Measurements from ENCODE around the gene SOX6. TPM values are rescaled to one million over a fixed set of nuclear protein-coding genes. Genes with fewer than 3 reads are reported as not detected.
"Not testable (repeated sequence)": the region's sequence is repeated elsewhere in the genome, so short reads cannot be mapped to it uniquely, and the experiment has no call there.

The SOX6 gene
- total RNA-seq, 2 donors from 2014 or later: not detected

DNA sequence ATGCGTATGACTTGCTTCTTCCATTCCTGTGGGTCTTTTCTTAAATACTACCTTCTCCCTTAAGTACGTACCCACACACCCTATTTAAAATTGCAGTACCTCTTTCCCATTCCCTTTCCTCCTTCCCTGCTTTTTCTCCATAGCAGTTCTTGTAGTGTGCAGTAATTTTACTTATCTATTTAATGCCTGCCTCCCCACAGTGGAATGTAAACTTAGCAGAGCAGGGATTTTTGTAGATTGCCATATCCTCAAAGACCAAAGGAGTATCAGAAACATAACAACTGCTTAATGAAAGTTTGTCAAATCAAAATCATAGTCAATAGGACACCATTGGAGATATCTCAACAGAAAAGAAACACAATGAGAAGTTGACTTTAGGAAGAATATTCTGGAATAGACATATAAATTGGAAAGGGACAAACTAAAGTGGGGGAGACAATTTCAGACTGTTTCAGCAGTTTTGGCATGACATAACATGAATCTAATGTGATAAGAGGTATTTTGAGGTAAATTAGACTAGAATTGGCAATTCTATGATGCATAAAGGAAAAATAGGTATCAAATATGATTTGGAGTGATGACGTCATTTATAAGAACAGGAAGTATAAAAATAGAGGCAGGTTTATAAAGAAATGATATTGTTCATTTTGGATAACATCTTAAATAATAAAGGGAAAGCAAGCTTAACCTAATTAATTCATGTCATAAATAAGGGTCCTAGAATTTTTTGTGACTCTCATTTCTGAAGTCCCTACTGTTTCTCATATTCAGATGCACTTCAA, 188.4 kb downstream of the SOX6 start:
- Mint-ChIP-seq H3K36me3 (no peaks in the 10 kb centered on the region), H3K9me3 (peaks cover 0 to 1% of the 10 kb centered on the region in 2 donors), H3K27ac (no peak overlapping the region)
- DNase-seq (ENCODE audit: low spot score in 2 of 2): no peak
- ATAC-seq: no peak

DNA sequence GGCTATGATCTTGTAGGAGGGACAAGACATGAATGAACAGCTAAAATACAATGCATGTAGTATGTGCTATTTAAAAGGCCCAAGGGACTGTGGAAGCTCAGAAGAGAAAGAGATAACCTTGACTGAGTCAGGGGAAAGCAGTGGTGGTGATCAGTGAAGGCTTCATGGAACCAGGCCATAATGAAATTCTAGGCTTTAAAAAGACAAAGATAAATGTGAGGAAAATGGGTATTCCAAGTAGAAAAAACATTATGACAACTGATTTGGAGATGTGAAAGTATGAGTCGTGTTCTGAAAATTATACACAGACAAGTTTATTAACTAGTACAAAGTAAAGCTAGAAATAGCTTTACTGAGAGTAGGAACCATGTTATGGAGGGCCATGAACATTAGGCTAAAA, 189.8 kb downstream of the SOX6 start:
- DNase-seq (ENCODE audit: low spot score in 2 of 2): no peak
- no peak for ATAC-seq
- H3K27ac Mint-ChIP-seq: no peak overlapping the region
- no peaks in the 10 kb centered on the region for H3K36me3 Mint-ChIP-seq
- H3K9me3 Mint-ChIP-seq: peaks cover 0 to 4% of the 10 kb centered on the region in 2 donors

DNA sequence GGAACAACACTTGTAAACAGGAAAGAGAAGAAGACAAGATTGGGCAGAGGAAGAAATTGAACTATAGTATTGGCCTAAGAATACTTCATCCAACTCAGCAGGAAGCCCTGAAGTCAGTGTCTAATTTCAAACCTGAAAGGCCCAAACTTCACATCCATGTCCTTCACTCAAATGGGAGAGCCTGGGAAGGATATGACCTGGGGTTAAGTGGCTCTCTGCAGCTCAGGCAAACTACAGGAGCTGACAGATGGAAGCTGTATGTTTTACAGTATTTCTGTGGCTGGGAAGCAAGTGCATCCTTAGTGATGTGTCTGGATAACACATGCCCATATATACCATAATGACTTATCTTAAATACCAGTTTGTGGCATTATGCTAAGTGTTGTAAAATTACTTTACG, 196.2 kb downstream of the SOX6 start:
- H3K36me3 Mint-ChIP-seq: no peaks in the 10 kb centered on the region
- H3K9me3 Mint-ChIP-seq: peaks cover 0 to 4% of the 10 kb centered on the region in 2 donors
- no peak overlapping the region for H3K27ac Mint-ChIP-seq
- DNase-seq (ENCODE audit: low spot score in 2 of 2): no peak
- no peak for ATAC-seq

DNA sequence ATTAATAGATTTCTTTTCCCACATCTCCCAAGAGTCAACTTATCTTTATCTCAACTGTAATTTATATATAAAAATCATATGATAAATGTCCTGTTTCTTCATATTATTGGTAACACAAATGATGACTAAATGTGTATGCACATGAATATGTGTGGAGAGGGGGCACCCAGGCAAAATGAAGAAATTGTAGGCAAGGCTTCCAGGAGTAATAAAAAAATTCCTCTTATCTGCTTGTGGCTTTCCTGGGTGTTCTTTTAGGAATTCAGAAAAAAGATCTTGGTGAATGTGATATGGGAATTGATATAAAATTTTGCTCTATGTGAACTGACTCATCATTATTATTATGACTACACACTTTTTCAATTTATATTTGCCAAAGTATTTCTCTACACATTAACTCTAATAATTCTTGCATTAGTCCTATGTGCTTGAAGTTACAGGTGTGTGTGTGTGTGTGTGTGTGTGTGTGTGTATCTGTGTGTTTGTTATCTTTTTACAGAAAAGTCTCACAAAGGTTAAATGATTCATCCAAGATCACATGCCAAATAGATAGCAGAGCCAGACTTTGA, 197.8 kb downstream of the SOX6 start:
- no peaks in the 10 kb centered on the region for H3K36me3 Mint-ChIP-seq
- no peak for ATAC-seq
- H3K27ac Mint-ChIP-seq: no peak overlapping the region
- DNase-seq (ENCODE audit: low spot score in 2 of 2): no peak
- H3K9me3 Mint-ChIP-seq: peaks cover 0 to 5% of the 10 kb centered on the region in 2 donors

DNA sequence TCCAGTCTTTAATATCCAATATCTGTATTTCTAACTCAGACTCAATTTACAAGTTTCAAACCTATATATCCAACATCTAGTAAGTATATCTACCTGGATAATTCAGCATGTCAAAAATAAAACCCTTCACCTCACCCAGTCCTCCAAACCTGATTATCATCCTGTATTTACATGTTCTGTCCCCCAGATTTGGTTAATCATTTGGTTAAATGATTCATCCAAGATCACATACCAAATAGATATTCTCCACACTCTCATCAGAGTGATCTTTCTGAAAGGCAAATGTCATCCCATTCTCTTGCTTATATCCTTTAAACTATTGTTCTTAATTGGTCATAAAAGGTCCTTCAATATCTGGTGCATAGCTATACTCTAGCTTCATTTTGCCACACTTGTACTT, 199.0 kb downstream of the SOX6 start:
- DNase-seq (ENCODE audit: low spot score in 2 of 2): no peak
- Mint-ChIP-seq H3K9me3 (peaks cover 0 to 3% of the 10 kb centered on the region in 2 donors), H3K36me3 (no peaks in the 10 kb centered on the region), H3K27ac (no peak overlapping the region)
- ATAC-seq: no peak

GRCh38 chr11:16155448-16155847, 200.9 kb downstream of the SOX6 start:
- Mint-ChIP-seq H3K27ac (no peak overlapping the region), H3K36me3 (no peaks in the 10 kb centered on the region), H3K9me3 (peaks cover 1 to 4% of the 10 kb centered on the region in 2 donors)
- DNase-seq (ENCODE audit: low spot score in 2 of 2) (no peak), ATAC-seq (no peak)

DNA sequence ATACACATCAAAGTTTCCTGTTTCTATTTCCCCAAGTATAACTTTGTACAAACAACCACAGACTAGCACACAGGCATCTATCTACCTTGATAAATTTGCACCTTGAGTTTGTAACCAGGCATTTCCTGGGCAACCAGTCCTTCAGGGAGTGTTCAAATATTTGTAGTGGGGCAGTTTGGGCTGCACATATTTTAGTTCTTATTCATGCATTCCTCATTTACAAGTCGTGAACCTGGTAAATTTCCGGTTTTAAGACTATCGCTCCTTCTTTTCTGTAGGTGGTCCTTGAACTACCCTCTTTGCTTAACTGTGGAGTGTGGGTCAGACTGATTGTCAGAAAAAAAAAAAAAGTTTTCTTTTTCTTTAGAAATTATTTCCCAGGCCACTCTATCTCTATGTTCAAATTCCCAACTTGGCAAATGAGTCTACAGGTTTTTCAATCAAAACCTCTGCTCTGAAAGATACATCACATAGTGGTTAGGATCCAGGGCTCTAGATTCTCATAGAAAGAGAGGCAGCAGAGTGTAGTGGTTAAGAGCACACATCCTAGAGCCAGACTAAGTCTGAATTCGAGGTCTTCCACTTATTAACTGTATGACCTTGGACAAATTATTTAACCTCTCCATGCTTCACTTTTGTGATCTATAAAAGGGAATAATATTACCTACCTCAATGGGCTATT, 201.5 kb downstream of the SOX6 start:
- H3K27ac Mint-ChIP-seq: peak overlapping the region in 1 of 2 donors; percentile 10
- peaks cover 6 to 7% of the 10 kb centered on the region in 2 donors for H3K9me3 Mint-ChIP-seq
- no peaks in the 10 kb centered on the region for H3K36me3 Mint-ChIP-seq
- no peak for DNase-seq (ENCODE audit: low spot score in 2 of 2)
- ATAC-seq: no peak

- no peak for ATAC-seq
- DNase-seq (ENCODE audit: low spot score in 2 of 2): no peak
- H3K9me3 Mint-ChIP-seq: peaks cover 6 to 11% of the 10 kb centered on the region in 2 donors
- H3K36me3 Mint-ChIP-seq: no peaks in the 10 kb centered on the region
- no peak overlapping the region for H3K27ac Mint-ChIP-seq
Measured at GRCh38 chr11:16153951-16154350, 202.4 kb downstream of the SOX6 start.

- Mint-ChIP-seq H3K36me3 (no peaks in the 10 kb centered on the region), H3K27ac (no peak overlapping the region)
Measured at GRCh38 chr11:16151138-16151537, 205.2 kb downstream of the SOX6 start.

GRCh38 chr11:16149476-16149875, 206.9 kb downstream of the SOX6 start:
- no peaks in the 10 kb centered on the region for H3K36me3 Mint-ChIP-seq
- peaks cover 7 to 20% of the 10 kb centered on the region in 2 donors for H3K9me3 Mint-ChIP-seq
- no peak for ATAC-seq
- DNase-seq (ENCODE audit: low spot score in 2 of 2): no peak
- H3K27ac Mint-ChIP-seq: no peak overlapping the region

More at GRCh38 chr11:16151138-16151537, 205.2 kb downstream of the SOX6 start:
- ATAC-seq (no peak), DNase-seq (ENCODE audit: low spot score in 2 of 2) (no peak)
- peaks cover 6 to 19% of the 10 kb centered on the region in 2 donors for H3K9me3 Mint-ChIP-seq

DNA sequence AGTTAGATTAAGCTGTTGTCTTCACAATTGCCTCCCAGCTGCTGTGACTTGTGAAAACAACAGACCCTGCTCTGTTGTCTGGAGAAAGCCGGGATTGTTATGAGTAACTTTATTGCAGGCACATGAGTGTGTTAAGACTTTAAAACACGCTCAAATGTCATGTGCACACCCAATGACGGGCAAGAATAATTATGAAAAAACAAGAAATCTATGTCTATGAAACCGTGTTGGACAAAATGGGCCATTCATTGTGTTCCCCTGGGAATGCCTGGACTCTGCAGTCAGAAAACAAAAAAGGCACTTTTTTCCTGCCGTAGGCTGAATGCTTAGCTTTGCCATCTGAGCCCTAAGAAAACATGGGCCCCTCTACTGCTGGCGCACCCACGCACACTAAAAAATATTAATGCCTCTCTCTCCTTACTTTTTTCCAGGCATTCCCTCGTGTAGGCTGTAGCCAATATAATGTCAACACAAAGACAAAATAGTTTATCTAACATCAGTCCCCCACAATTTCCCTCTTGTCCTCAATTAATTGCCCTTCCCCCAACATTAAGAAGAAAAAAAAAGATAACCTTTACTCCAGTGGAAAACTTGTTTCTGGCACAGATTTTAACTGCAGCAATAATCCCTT, 207.9 kb downstream of the SOX6 start:
- no peak for DNase-seq (ENCODE audit: low spot score in 2 of 2)
- Mint-ChIP-seq H3K9me3 (peaks cover 15 to 28% of the 10 kb centered on the region in 2 donors), H3K27ac (no peak overlapping the region), H3K36me3 (no peaks in the 10 kb centered on the region)
- ATAC-seq: no peak

DNA sequence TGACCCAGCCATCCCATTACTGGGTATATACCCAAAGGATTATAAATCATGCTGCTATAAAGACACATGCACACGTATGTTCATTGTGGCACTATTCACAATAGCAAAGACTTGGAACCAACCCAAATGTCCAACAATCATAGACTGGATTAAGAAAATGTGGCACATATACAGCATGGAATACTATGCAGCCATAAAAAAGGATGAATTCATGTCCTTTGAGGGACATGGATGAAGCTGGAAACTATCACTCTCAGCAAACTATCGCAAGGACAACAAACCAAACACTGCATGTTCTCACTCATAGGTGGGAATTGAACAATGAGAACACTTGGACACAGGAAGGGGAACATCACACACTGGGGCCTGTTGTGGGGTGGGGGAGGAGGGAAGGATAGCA, 209.4 kb downstream of the SOX6 start:
- H3K27ac Mint-ChIP-seq; H3K36me3 Mint-ChIP-seq; ATAC-seq; DNase-seq (ENCODE audit: low spot score in 2 of 2): not testable (repeated sequence)
- H3K9me3 Mint-ChIP-seq: peaks cover 23 to 34% of the 10 kb centered on the region in 2 donors

DNA sequence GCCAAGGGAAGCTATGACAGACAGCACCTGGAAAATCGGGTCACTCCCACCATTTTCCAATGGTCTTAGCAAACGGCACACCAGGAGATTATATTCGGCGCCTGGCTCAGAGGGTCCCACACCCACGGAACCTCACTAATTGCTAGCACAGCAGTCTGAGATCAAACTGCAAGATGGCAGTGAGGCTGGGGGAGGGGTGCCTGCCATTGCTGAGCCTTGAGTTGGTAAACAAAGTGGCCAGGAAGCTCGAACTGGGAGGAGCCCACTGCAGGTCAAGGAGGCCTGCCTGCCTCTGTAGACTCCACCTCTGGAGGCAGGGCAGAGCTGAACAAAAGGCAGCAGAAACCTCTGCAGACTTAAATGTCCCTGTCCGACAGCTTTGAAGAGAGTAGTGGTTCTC, 214.7 kb downstream of the SOX6 start:
- ATAC-seq; H3K36me3 Mint-ChIP-seq; H3K27ac Mint-ChIP-seq; DNase-seq (ENCODE audit: low spot score in 2 of 2): not testable (repeated sequence)
- peaks cover 19 to 22% of the 10 kb centered on the region in 2 donors for H3K9me3 Mint-ChIP-seq

DNA sequence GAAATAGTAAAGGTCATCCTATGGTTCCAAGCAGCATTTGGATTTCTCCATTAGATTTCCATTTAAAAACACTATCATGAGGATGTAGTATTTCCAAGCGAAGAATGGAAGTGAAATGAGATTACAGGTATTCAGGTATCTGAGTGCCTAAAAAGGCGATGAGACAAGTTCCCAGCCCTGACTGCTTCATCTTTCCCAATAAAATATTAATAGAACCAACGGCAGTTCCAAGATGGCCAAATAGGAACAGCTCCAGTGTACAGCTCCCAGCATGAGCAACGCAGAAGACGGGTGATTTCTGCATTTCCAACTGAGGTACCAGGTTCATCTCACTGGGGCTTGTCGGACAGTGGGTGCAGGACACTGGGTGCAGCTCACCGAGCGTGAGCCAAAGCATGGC, 215.2 kb downstream of the SOX6 start:
- H3K9me3 Mint-ChIP-seq: peaks cover 19 to 22% of the 10 kb centered on the region in 2 donors
- not testable (repeated sequence) for ATAC-seq; DNase-seq (ENCODE audit: low spot score in 2 of 2); H3K36me3 Mint-ChIP-seq; H3K27ac Mint-ChIP-seq

DNA sequence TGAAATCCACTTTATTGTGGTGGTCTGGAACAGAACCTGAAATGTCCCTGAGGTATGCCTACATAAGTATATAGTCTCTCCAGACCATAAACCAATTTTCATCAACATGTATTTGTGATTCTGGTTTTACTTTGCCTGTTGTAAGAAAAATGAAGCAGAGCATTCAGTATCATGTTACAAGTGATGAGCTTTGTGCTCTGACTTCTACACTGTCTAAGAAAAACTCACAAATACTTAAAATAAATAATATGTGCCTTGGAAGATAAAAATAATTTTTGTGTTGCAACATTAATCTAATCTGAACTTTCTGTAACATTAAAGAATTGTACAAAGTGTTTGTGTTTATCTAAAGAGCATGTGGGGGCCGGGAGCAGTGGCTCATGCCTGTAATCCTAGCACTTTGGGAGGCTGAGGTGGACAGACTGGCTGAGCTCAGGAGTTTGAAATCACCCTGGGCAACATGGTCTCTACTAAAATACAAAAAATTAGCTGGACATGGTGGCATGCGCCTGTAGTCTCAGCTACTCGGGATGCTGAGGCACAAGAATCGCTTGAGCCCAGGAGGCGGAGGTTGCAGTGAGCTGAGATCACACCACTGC, 219.5 kb downstream of the SOX6 start:
- Mint-ChIP-seq H3K36me3 (no peaks in the 10 kb centered on the region), H3K27ac (no peak overlapping the region), H3K9me3 (peaks cover 5 to 20% of the 10 kb centered on the region in 2 donors)
- DNase-seq (ENCODE audit: low spot score in 2 of 2) (no peak), ATAC-seq (no peak)

DNA sequence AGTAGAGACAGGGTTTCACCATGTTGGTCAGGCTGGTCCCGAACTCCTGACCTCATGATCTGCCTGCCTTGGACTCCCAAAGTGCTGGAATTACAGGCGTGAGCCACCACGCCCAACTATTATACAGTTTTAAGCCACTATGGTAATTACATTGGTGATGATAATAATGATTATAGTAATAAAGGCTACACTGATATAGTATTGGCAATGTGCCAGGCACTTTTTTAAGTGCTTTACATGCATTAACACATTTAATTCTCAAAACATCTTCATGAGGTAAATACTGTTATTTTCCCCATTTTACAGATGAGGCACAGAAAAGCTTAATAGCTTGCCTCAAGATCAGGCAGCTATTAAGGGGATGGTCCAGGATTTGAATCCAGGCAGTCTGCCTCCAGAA, 222.5 kb downstream of the SOX6 start:
- H3K9me3 Mint-ChIP-seq: peaks cover 5 to 14% of the 10 kb centered on the region in 2 donors
- no peak overlapping the region for H3K27ac Mint-ChIP-seq
- H3K36me3 Mint-ChIP-seq: no peaks in the 10 kb centered on the region
- no peak for DNase-seq (ENCODE audit: low spot score in 2 of 2)
- ATAC-seq: no peak

DNA sequence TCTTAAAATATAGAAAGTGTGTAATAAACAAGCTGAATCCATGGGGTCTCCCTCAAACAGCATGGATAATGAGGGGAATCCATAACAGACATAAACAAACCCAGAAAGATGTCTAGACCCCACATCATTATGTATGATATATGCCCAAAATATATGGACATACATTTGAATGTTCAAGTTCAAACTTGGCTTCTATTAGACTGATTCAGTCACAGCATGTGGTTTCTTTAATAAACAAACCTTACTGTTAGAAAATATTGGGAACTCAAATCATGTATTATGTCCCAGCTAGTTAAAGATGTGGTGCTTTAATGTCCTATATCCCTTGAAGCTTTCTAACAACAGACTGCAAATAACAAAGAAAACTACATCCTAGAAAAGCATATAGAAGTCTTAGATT, 228.6 kb downstream of the SOX6 start:
- Mint-ChIP-seq H3K9me3 (peaks cover 10 to 11% of the 10 kb centered on the region in 2 donors), H3K27ac (no peak overlapping the region), H3K36me3 (no peaks in the 10 kb centered on the region)
- ATAC-seq (no peak), DNase-seq (ENCODE audit: low spot score in 2 of 2) (no peak)

Measured in activated naive CD4-positive, alpha-beta T cell treated with anti-CD3 and anti-CD28 coated beads, Interleukin-2, amount 50 U/mL, for 72 hours (primary cell).